CD4-positive, alpha-beta T cell (primary cell): ENCODE data around the gene LRP1B. TPM values are rescaled to one million over a fixed set of nuclear protein-coding genes. Genes with fewer than 3 reads are reported as not detected.

Experiments used
- ATAC-seq: fragments of 200-7000 bp; cut with Tn5 transposase; one replicate; pipeline ENCODE4 v1.10.0; 2022; ENCODE audit warnings: mild to moderate bottlenecking; ENCODE audit not compliant: poor library complexity
- CTCF ChIA-PET: fragments of 350-600 bp; sonication (Branson Sonifier 250); formaldehyde crosslinking; loops from one replicate; lab custom pipeline; 2021; ENCODE audit warnings: antibody characterized with exemption, inconsistent platforms; lab: Charles Lee
- POLR2A ChIA-PET: fragments of 350-600 bp; sonication (Branson Sonifier 250); formaldehyde crosslinking; loops from one replicate; lab custom pipeline; 2021; ENCODE audit warnings: antibody characterized with exemption, inconsistent platforms; lab: Charles Lee
- DNase-seq, 14 experiments: peaks; one replicate each; pipeline ENCODE4 v3.0.0-alpha.2; 2013 to 2020; ENCODE audit warnings: mixed read lengths in 2 of 14
- H3K27ac ChIP-seq, 2 donors: one replicate each; pipeline versions ENCODE4 v1.5.1 to v1.7.0; 2013; ENCODE audit warnings: low read length in 2 of 2, low read depth in 1 of 2, mild to moderate bottlenecking in 1 of 2
- H3K27me3 ChIP-seq, 2 experiments: 1 replicate in 1 of 2; 2 replicates in 1 of 2; pipeline versions ENCODE4 v1.6.1 to v1.7.0; 2013; ENCODE audit warnings: low read length in 2 of 2, control low read depth in 1 of 2, mild to moderate bottlenecking in 1 of 2, moderate library complexity in 1 of 2; ENCODE audit not compliant: insufficient read depth in 2 of 2, control insufficient read depth in 1 of 2
- H3K36me3 ChIP-seq: one replicate; pipeline ENCODE4 v1.6.1; 2013; ENCODE audit warnings: low read length, control low read depth; ENCODE audit not compliant: insufficient read depth
- H3K4me1 ChIP-seq: one replicate; pipeline ENCODE4 v1.6.1; 2013; ENCODE audit warnings: low read length, control low read depth; ENCODE audit not compliant: insufficient read depth
- H3K4me3 ChIP-seq: one replicate; pipeline ENCODE4 v1.5.1; 2013; ENCODE audit warnings: mild to moderate bottlenecking, low read length, moderate library complexity
- H3K9me3 ChIP-seq, 2 experiments: 1 replicate in 1 of 2; 2 replicates in 1 of 2; pipeline versions ENCODE4 v1.6.1 to v1.7.0; 2013; ENCODE audit warnings: low read length in 2 of 2, mild to moderate bottlenecking in 2 of 2, control low read depth in 1 of 2, moderate library complexity in 1 of 2; ENCODE audit not compliant: control insufficient read depth in 1 of 2, insufficient read depth in 1 of 2
- H3K27ac Mint-ChIP-seq: one replicate; pipeline ENCODE4 v1.8.0; 2020; ENCODE audit warnings: mixed read lengths
- H3K27me3 Mint-ChIP-seq: one replicate; pipeline ENCODE4 v1.8.0; 2021; ENCODE audit warnings: mixed read lengths
- H3K36me3 Mint-ChIP-seq: one replicate; pipeline ENCODE4 v1.8.0; 2021; ENCODE audit warnings: low read depth, mixed read lengths
- H3K4me1 Mint-ChIP-seq: one replicate; pipeline ENCODE4 v1.8.0; 2021; ENCODE audit warnings: low read depth, mixed read lengths
- H3K4me3 Mint-ChIP-seq: one replicate; pipeline ENCODE4 v1.8.0; 2020; ENCODE audit warnings: mild to moderate bottlenecking, mixed read lengths
- H3K9me3 Mint-ChIP-seq: one replicate; pipeline ENCODE4 v1.8.0; 2020; ENCODE audit warnings: mixed read lengths
- intact Hi-C, 2 experiments: fragments of 100-400 bp; cut with DNase I in 1 of 2; cut with micrococcal nuclease in 1 of 2; formaldehyde crosslinking; loops; one replicate each; pipeline versions ENCODE4 v1.15.1 to v1.9.0; 2023 to 2025; cut with DNase I, micrococcal nuclease
- total RNA-seq, 174 experiments: library from RNA in 2 of 174; stranded (reverse) in 2 of 174; gene quantifications; one replicate each; pipeline ENCODE4 v1.2.3 and lab custom pipeline; 2021 to 2026
- TF ChIP-seq, protein P1 (sequence below): fragments of 200-600 bp; IDR thresholded peaks from one replicate; pipeline ENCODE4 v1.8.0; 2022; ENCODE audit warnings: antibody characterized with exemption, mild to moderate bottlenecking

The LRP1B gene
- total RNA-seq, 2 experiments from 2014 or later = not detected

GRCh38 chr2:140718999-140719398 is 1411.8 kb downstream of the LRP1B start:
- CTCF ChIA-PET = no interaction called here
- POLR2A ChIA-PET = no interaction called here
- ATAC-seq (no peak), DNase-seq (no peak)
- Histone ChIP-seq H3K9me3 (peaks cover 0 to 4% of the 10 kb centered on the region in 2 experiments), H3K27me3 (no peaks in the 10 kb centered on the region), H3K27ac (no peak overlapping the region), H3K4me3 (no peak overlapping the region), H3K36me3 (no peaks in the 10 kb centered on the region), H3K4me1 (no peaks in the 10 kb centered on the region)
- no peaks in the 10 kb centered on the region for H3K4me1 Mint-ChIP-seq
- intact Hi-C loops = no loop called here
- H3K4me3 Mint-ChIP-seq = no peak overlapping the region
- no peak overlapping the region for H3K27ac Mint-ChIP-seq
- H3K27me3 Mint-ChIP-seq = no peaks in the 10 kb centered on the region
- no peaks in the 10 kb centered on the region for H3K36me3 Mint-ChIP-seq
- peaks cover 8% of the 10 kb centered on the region for H3K9me3 Mint-ChIP-seq
- TF ChIP-seq, protein P1, sequence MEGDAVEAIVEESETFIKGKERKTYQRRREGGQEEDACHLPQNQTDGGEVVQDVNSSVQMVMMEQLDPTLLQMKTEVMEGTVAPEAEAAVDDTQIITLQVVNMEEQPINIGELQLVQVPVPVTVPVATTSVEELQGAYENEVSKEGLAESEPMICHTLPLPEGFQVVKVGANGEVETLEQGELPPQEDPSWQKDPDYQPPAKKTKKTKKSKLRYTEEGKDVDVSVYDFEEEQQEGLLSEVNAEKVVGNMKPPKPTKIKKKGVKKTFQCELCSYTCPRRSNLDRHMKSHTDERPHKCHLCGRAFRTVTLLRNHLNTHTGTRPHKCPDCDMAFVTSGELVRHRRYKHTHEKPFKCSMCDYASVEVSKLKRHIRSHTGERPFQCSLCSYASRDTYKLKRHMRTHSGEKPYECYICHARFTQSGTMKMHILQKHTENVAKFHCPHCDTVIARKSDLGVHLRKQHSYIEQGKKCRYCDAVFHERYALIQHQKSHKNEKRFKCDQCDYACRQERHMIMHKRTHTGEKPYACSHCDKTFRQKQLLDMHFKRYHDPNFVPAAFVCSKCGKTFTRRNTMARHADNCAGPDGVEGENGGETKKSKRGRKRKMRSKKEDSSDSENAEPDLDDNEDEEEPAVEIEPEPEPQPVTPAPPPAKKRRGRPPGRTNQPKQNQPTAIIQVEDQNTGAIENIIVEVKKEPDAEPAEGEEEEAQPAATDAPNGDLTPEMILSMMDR = no peak

DNA sequence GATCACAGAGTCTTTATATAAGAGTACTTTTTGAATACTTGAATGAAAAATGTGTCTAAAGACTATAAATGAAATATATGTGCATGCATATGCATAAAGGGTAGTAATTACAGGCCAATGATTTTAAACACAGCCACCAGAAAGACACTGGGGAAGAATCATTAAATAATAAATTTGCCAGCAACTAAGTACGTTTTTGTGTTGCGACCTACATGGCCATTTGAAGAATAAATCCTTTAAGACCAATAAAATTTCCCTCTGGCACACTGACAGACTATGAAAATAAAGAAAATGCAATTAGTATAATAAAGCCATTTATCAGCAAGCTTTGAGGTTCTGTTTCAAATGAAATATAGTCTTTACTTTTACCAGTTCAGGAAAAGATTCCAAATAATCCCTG is 1413.3 kb downstream of the LRP1B start:
- H3K36me3 Mint-ChIP-seq = no peaks in the 10 kb centered on the region
- ATAC-seq (no peak), DNase-seq (no peak)
- H3K27ac Mint-ChIP-seq = no peak overlapping the region
- H3K36me3 ChIP-seq = no peaks in the 10 kb centered on the region
- H3K27ac ChIP-seq = no peak overlapping the region
- POLR2A ChIA-PET = no interaction called here
- peaks cover 8% of the 10 kb centered on the region for H3K9me3 Mint-ChIP-seq
- no peak overlapping the region for H3K4me3 ChIP-seq
- no peaks in the 10 kb centered on the region for H3K9me3 ChIP-seq
- TF ChIP-seq, protein P1 = no peak
- no peaks in the 10 kb centered on the region for H3K4me1 ChIP-seq
- CTCF ChIA-PET = no interaction called here
- no peaks in the 10 kb centered on the region for H3K27me3 Mint-ChIP-seq
- no peak overlapping the region for H3K4me3 Mint-ChIP-seq
- intact Hi-C loops = no loop called here
- no peaks in the 10 kb centered on the region for H3K4me1 Mint-ChIP-seq
- no peaks in the 10 kb centered on the region for H3K27me3 ChIP-seq

DNA sequence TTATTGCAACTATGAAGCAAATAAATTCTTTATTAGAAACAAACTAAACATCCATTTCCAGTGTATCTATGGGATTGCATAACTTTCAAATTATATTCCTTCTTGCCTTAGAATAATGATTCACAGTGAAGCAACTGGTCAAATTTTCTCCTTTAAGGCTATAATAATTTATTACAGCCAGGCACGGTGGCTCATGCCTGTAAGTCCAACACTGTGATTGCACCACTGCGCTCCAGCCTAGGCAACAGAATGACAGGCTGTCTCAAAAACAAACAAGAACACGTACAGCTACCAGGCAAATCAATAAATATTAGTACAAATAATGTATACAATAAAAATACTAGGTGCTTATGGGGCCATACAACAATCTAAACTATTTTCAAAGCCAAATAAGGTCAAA is 1416.2 kb downstream of the LRP1B start:
- intact Hi-C loops = no loop called here
- H3K4me3 Mint-ChIP-seq = no peak overlapping the region
- peaks cover 0 to 7% of the 10 kb centered on the region in 2 experiments for H3K9me3 ChIP-seq
- H3K27me3 Mint-ChIP-seq = no peaks in the 10 kb centered on the region
- H3K4me1 Mint-ChIP-seq = no peaks in the 10 kb centered on the region
- H3K4me1 ChIP-seq = no peaks in the 10 kb centered on the region
- H3K27ac Mint-ChIP-seq = no peak overlapping the region
- H3K36me3 Mint-ChIP-seq = no peaks in the 10 kb centered on the region
- TF ChIP-seq, protein P1 = no peak
- ATAC-seq = no peak
- H3K27me3 ChIP-seq = no peaks in the 10 kb centered on the region
- no peak overlapping the region for H3K4me3 ChIP-seq
- peaks cover 6% of the 10 kb centered on the region for H3K9me3 Mint-ChIP-seq
- no peaks in the 10 kb centered on the region for H3K36me3 ChIP-seq
- no peak overlapping the region for H3K27ac ChIP-seq
- POLR2A ChIA-PET = no interaction called here
- CTCF ChIA-PET = no interaction called here
- DNase-seq = no peak
